ENCODE measurements around the gene VAV3. TPM values are rescaled to one million over a fixed set of nuclear protein-coding genes. Genes with fewer than 3 reads are reported as not detected.
A peak's percentile ranks its signal among the peaks of the same experiment; 100 is the strongest.

VAV3 gene
- polyA plus RNA-seq, 1 of the 3 experiments (the other 2 are of a cell fraction) = not detected

GRCh38 chr1:108000620-108001111 is 35.7 kb upstream of the VAV3 start (continued):
- TF ChIP-seq SMC3 (IDR thresholded peaks at IDR 0.05; ENCODE audit: low read depth, low read length) (no peak), TCF12 (IDR thresholded peaks at IDR 0.05) (peak; percentile 37), USF1 (IDR thresholded peaks at IDR 0.05; ENCODE audit: borderline replicate concordance, low read depth) (no peak), MAX (IDR thresholded peaks at IDR 0.05; ENCODE audit: low read depth) (no peak), MXI1 (IDR thresholded peaks at IDR 0.05; ENCODE audit: low read depth, low read length) (peak; percentile 34; the same call in 1 of the 2 replicates), GABPA (IDR thresholded peaks at IDR 0.05; ENCODE audit: low read depth) (no peak), TEAD4 (IDR thresholded peaks at IDR 0.05; ENCODE audit: borderline replicate concordance, insufficient read depth) (no peak), POLR2AphosphoS5 (IDR thresholded peaks at IDR 0.05; ENCODE audit: low read depth, low read length) (no peak), RXRA (IDR thresholded peaks at IDR 0.05; ENCODE audit: borderline replicate concordance, low read depth) (no peak), RFX5 (IDR thresholded peaks at IDR 0.05; ENCODE audit: low read length) (no peak)

- Histone ChIP-seq H3K4me2 (no peak overlapping the region), H3K9me2 (no peaks in the 10 kb centered on the region), H3F3A (replicated peaks; ENCODE audit: insufficient read depth) (no peaks in the 10 kb centered on the region), H3K79me2 (ENCODE audit: insufficient read depth) (no peaks in the 10 kb centered on the region), H3K27me3 (ENCODE audit: insufficient read depth) (no peaks in the 10 kb centered on the region), H3K9ac (no peak overlapping the region), H3K4me1 (ENCODE audit: control insufficient read depth in 1 of 2, insufficient read depth in 2 of 2, low read depth in 1 of 2, low read length in 1 of 2) (peaks cover 0 to 16% of the 10 kb centered on the region in 2 experiments; a peak in 3 of 4 replicates), H3K36me3 (replicated peaks in 1 of 2; ENCODE audit: control insufficient read depth in 1 of 2, insufficient read depth in 2 of 2, low read length in 1 of 2) (no peaks in the 10 kb centered on the region), H4K20me1 (ENCODE audit: insufficient read depth) (no peaks in the 10 kb centered on the region), H2AFZ (ENCODE audit: low read depth) (no peak overlapping the region), H3K9me3 (no peaks in the 10 kb centered on the region), H3K27ac (ENCODE audit: low read depth in 2 of 2, low read length in 1 of 2) (peak overlapping the region in 1 of 2 experiments; percentile 72; a peak in 2 of 4 replicates), H3K4me3 (ENCODE audit: low read depth in 2 of 2, low read length in 1 of 2) (no peak overlapping the region)
- ChIA-PET POLR2A (no interaction called here), CTCF (interaction anchor here (0.6 to 1.1 kb wide), 2 partner anchors 15 to 125 kb away, joined by 3 read pairs; no protein-coding TSS in a partner anchor)
- peak; percentile 10 for DNase-seq
- 47% methylated on average over 6 of the region's 6 CpGs for WGBS (ENCODE audit: low lambda C conversion rate)
- no peak for TF ChIP-seq RXRA (IDR thresholded peaks at IDR 0.05; ENCODE audit: borderline replicate concordance, low read depth)
- no peak for TF ChIP-seq TAF1 (IDR thresholded peaks at IDR 0.05; ENCODE audit: borderline replicate concordance, low read depth, low read length)
- TF ChIP-seq FOXJ3 (CRISPR knock-in tag; IDR thresholded peaks at IDR 0.05) = no peak
- no peak for TF ChIP-seq MAX (IDR thresholded peaks at IDR 0.05; ENCODE audit: low read depth)
- no peak for TF ChIP-seq POLR2AphosphoS5 (IDR thresholded peaks at IDR 0.05; ENCODE audit: low read depth, low read length)
- no peak for TF ChIP-seq TCF12 (IDR thresholded peaks at IDR 0.05)
- TF ChIP-seq IRF3 (IDR thresholded peaks at IDR 0.05; ENCODE audit: low read depth, low read length) = no peak
- no peak for TF ChIP-seq USF1 (IDR thresholded peaks at IDR 0.05; ENCODE audit: borderline replicate concordance, low read depth)
- TF ChIP-seq RFX5 (IDR thresholded peaks at IDR 0.05; ENCODE audit: low read length) = no peak
- TF ChIP-seq MEF2A (IDR thresholded peaks at IDR 0.05; ENCODE audit: borderline replicate concordance, low read depth) = no peak
- no peak for TF ChIP-seq JUND (IDR thresholded peaks at IDR 0.05)
- TF ChIP-seq ELF1 (IDR thresholded peaks at IDR 0.05) = no peak
- TF ChIP-seq EP300 (IDR thresholded peaks at IDR 0.05; ENCODE audit: borderline replicate concordance in 1 of 2, low read depth in 1 of 2, low read length in 1 of 2) = no peak
Measured at GRCh38 chr1:108000184-108000583, 35.2 kb upstream of the VAV3 start.
